Prostate gland (tissue), 2 donors: ENCODE results near the gene PCK2. TPM values are rescaled to one million over a fixed set of nuclear protein-coding genes. Genes with fewer than 3 reads are reported as not detected.

Experiments used
- DNase-seq: peaks from one replicate; pipeline ENCODE4 v3.0.0-alpha.2; 2019; ENCODE audit warnings: low spot score
- H3K27ac ChIP-seq, 2 donors: fragments of 200-600 bp; sonication (generic); 2 replicates each; pipeline ENCODE4 v1.5.1; 2017 to 2019
- H3K27me3 ChIP-seq: fragments of 200-600 bp; sonication (generic); replicated peaks from 2 replicates; pipeline ENCODE4 v1.5.1; 2019; ENCODE audit not compliant: insufficient read depth
- H3K36me3 ChIP-seq, 2 donors: fragments of 200-600 bp; sonication (generic); 1 replicate in 1 of 2; 2 replicates in 1 of 2; pipeline versions ENCODE4 v1.5.1 to v1.8.1; 2017 to 2019
- H3K4me1 ChIP-seq: fragments of 200-600 bp; sonication (generic); replicated peaks from 2 replicates; pipeline ENCODE4 v1.5.1; 2019
- H3K4me3 ChIP-seq, 2 donors: fragments of 200-600 bp; sonication (generic); 2 replicates each; pipeline ENCODE4 v1.5.1; 2017 to 2019
- H3K9me3 ChIP-seq: fragments of 200-600 bp; sonication (generic); 2 replicates; pipeline ENCODE4 v1.5.1; 2017
- CTCF ChIP-seq, 4 experiments: fragments of 200-600 bp in 2 of 4; fragments of 450-650 bp in 2 of 4; sonication (generic) in 2 of 4; IDR thresholded peaks; 1 replicate in 3 of 4; 2 replicates in 1 of 4; pipeline ENCODE4 v1.5.1; 2016 to 2019; ENCODE audit warnings: antibody characterized with exemption in 4 of 4, mild to moderate bottlenecking in 2 of 4, moderate library complexity in 2 of 4
- POLR2A ChIP-seq: fragments of 450-650 bp; IDR thresholded peaks from one replicate; pipeline ENCODE4 v1.6.1; 2016; ENCODE audit warnings: antibody characterized with exemption, mild to moderate bottlenecking
- POLR2AphosphoS5 ChIP-seq: sonication (generic); formaldehyde crosslinking; IDR thresholded peaks from one replicate; pipeline ENCODE4 v1.6.1; 2017; ENCODE audit warnings: antibody characterized with exemption
- WGBS: methylation state at CpG from one replicate; pipeline ENCODE4 v1.1.5; 2018; 5-methylcytosine and 5-hydroxymethylcytosine counted together
- intact Hi-C: fragments of 100-400 bp; cut with DNase I; formaldehyde crosslinking; loops from one replicate; pipeline ENCODE4 v1.14.2; 2022
- total RNA-seq, 2 donors: library from RNA; depleted of rRNA; stranded (reverse); fragments of >200 nt; gene quantifications; one replicate each; pipeline ENCODE4 v1.1.0, GENCODE V29; 2016

The PCK2 gene
- total RNA-seq, 2 donors from 2014 or later, result 15.4 to 21.8 TPM

- H3K9me3 ChIP-seq, result no peaks in the 10 kb centered on the region
- no peak overlapping the region for H3K4me3 ChIP-seq
- no peaks in the 10 kb centered on the region for H3K36me3 ChIP-seq
- H3K27me3 ChIP-seq, result no peaks in the 10 kb centered on the region
- DNase-seq, result no peak
- H3K4me1 ChIP-seq, result peaks cover 11% of the 10 kb centered on the region
- 89% methylated on average over 2 of the region's 2 CpGs for WGBS
- no peak for TF ChIP-seq CTCF (IDR thresholded peaks at IDR 0.05)
- TF ChIP-seq POLR2AphosphoS5, result no peak
- TF ChIP-seq POLR2A, result no peak
- intact Hi-C loops, result no loop called here
- peak overlapping the region in 1 of 2 donors; percentile 94 for H3K27ac ChIP-seq
Measured at GRCh38 chr14:24145219-24145618, 51.1 kb downstream of the PCK2 start.

- H3K4me3 ChIP-seq, result peak overlapping the region; percentile 68 to 92
- 14% methylated on average over 9 of the region's 9 CpGs for WGBS
- peaks cover 0 to 5% of the 10 kb centered on the region in 2 donors for H3K36me3 ChIP-seq
- TF ChIP-seq POLR2AphosphoS5 (no peak), CTCF (IDR thresholded peaks at IDR 0.05) (no peak), POLR2A (no peak)
- no peaks in the 10 kb centered on the region for H3K9me3 ChIP-seq
- no peaks in the 10 kb centered on the region for H3K27me3 ChIP-seq
- DNase-seq, result no peak
- intact Hi-C loops, result no loop called here
- H3K27ac ChIP-seq, result peak overlapping the region; percentile 92 to 94
- peaks cover 11% of the 10 kb centered on the region for H3K4me1 ChIP-seq
Measured at GRCh38 chr14:24145690-24146452, 51.8 kb downstream of the PCK2 start.

- peaks cover 11% of the 10 kb centered on the region for H3K4me1 ChIP-seq
- peak within 1 kb of the TSS; percentile 92 to 94 for H3K27ac ChIP-seq
- H3K4me3 ChIP-seq, result peak within 1 kb of the TSS; percentile 68 to 92
- intact Hi-C loops, result no loop called here
- no peaks in the 10 kb centered on the region for H3K27me3 ChIP-seq
- under 1% methylated on average over 25 of the region's 25 CpGs for WGBS
- peaks cover under 1 to 12% of the 10 kb centered on the region in 2 donors for H3K36me3 ChIP-seq
- H3K9me3 ChIP-seq, result no peaks in the 10 kb centered on the region
- peak; percentile 92 for DNase-seq
- peak; percentile 51 for TF ChIP-seq POLR2A
- TF ChIP-seq CTCF (IDR thresholded peaks at IDR 0.05), result no peak
- peak; percentile 71 for TF ChIP-seq POLR2AphosphoS5
Measured at GRCh38 chr14:24146453-24146977, 52.4 kb downstream of the PCK2 start, which contains the start of gene PSME2. Gene PSME2, minus strand, starts transcription at chr14:24146610. Its CDS starts 29 bp downstream, at chr14:24146581.

- Histone ChIP-seq H3K4me3 (peak within 1 kb of the TSS; percentile 68 to 92), H3K36me3 (peaks cover 3 to 18% of the 10 kb centered on the region in 2 donors), H3K27ac (peak within 1 kb of the TSS; percentile 92 to 94), H3K9me3 (no peaks in the 10 kb centered on the region), H3K27me3 (no peaks in the 10 kb centered on the region), H3K4me1 (peaks cover 11% of the 10 kb centered on the region)
- TF ChIP-seq POLR2A, result peak; percentile 42
- peak in 1 of 4 experiments; percentile 18 for TF ChIP-seq CTCF (IDR thresholded peaks at IDR 0.05)
- peak; percentile 84 for TF ChIP-seq POLR2AphosphoS5
- peak; percentile 98 for DNase-seq
- intact Hi-C loops, result no loop called here
- WGBS, result under 1% methylated on average over 40 of the region's 57 CpGs
Measured at GRCh38 chr14:24146978-24147760, 53.1 kb downstream of the PCK2 start, which contains the start of gene RNF31. Gene RNF31, plus strand, starts transcription at chr14:24147498. Its CDS starts 201 bp downstream, at chr14:24147699.
